GM12872 (cell line): ENCODE measurements around the gene TAS2R43.

Experiments used
- TF ChIP-seq, protein P1 (sequence below): IDR thresholded peaks from 3 replicates; pipeline ENCODE4 v1.5.1; 2011; ENCODE audit warnings: low read depth, mild to moderate bottlenecking, low read length, moderate library complexity; ENCODE audit not compliant: insufficient read depth

The TAS2R43 gene

GRCh38 chr12:11092128-11092527 is at the start of gene TAS2R43:
Gene TAS2R43, minus strand, starts transcription at chr12:11092313. Its CDS starts 84 bp downstream, at chr12:11092229.
- TF ChIP-seq, protein P1, sequence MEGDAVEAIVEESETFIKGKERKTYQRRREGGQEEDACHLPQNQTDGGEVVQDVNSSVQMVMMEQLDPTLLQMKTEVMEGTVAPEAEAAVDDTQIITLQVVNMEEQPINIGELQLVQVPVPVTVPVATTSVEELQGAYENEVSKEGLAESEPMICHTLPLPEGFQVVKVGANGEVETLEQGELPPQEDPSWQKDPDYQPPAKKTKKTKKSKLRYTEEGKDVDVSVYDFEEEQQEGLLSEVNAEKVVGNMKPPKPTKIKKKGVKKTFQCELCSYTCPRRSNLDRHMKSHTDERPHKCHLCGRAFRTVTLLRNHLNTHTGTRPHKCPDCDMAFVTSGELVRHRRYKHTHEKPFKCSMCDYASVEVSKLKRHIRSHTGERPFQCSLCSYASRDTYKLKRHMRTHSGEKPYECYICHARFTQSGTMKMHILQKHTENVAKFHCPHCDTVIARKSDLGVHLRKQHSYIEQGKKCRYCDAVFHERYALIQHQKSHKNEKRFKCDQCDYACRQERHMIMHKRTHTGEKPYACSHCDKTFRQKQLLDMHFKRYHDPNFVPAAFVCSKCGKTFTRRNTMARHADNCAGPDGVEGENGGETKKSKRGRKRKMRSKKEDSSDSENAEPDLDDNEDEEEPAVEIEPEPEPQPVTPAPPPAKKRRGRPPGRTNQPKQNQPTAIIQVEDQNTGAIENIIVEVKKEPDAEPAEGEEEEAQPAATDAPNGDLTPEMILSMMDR = no peak

DNA sequence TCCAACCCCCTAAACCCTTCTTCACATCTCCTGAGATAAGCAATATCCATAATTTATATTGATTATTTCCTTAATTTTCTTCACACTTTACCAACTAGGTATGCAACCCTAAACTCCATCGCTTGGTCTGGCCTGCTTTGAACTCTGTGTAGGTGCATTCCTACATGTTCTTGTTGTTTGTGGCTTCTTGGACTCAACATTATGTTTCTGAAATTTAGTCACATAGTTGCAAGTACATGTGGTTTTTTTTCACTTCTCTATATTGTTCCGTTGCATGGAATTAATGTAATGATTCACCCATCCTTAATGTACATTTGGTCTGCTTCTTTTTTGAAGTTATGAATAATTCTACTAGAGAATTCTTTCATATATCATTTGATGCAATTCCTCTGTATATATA is 44.0 kb upstream of the TAS2R43 start:
- TF ChIP-seq, protein P1 = no peak

DNA sequence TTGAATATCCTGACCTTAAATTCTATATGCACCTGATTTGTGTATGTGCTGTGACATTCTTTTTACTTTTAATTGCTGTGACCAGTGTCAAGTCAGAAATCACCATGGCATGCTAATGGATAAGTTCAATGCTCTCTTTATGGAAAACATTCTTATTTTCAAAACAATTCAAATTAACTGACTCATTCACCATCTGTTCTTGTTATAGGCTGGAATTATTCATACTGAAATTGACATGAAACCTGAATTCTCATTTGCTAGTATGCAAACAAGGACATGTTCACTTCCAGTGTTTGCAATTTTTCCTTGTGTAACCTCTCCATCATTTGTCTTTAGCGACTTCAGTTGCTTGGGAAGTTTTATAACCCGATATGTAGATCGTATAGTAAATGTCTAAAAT is 42.2 kb upstream of the TAS2R43 start, which contains the start of gene TAS2R30:
TSS of gene TAS2R30 (minus strand) at position 340 of the 400 bp plus-strand sequence. CDS start 400 bp downstream, outside the sequence.
- TF ChIP-seq, protein P1 = no peak

- TF ChIP-seq, protein P1 = no peak
Measured at GRCh38 chr12:11133816-11134215, 41.7 kb upstream of the TAS2R43 start.

DNA sequence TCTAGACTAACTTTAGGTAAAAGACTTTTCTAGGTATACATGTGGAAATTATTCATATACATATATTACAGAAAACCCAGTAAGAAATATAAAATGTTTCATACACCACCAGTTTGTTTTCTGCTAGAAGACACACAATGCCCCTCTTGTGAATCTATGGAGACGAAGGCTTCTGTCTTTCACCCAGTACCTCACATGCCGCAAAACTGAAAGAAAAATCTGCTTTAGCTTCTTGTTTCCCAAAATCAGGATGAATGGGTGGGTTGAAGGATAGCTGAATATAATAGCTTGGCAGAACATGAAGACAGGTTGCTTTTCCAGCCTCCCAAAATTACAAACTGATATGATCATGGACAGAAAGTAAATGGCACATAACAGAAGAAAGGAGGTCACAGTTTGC is 41.0 kb upstream of the TAS2R43 start:
- TF ChIP-seq, protein P1 = no peak

- TF ChIP-seq, protein P1 = no peak
Measured at GRCh38 chr12:11130999-11131398, 38.9 kb upstream of the TAS2R43 start.

DNA sequence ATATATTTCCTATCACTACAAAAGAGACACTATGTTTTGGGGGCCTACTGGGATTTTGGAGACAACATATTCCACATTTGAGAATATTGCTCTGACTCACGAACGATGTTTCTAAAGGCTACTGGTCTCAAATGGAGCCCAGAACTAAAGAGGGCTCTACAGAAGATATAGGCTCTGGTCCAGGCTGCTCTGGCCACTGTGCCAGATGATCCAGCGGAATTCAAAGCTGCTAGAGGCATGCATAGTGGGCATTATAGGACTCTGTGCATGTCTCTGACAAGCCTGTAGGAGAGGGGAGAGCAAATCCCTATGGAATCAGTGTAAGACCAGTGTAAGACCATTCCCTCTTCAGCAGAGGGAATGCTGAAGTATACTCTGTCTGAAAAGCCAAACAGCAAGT is 38.3 kb upstream of the TAS2R43 start:
- TF ChIP-seq, protein P1 = no peak
